ENCODE data around the gene NHSL1. TPM values are rescaled to one million over a fixed set of nuclear protein-coding genes. Genes with fewer than 3 reads are reported as not detected.

Gene NHSL1
- under 1 TPM; 0.53 to 0.58 TPM for total RNA-seq
- not detected for polyA plus RNA-seq

- no peaks in the 10 kb centered on the region for H3K27me3 ChIP-seq (ENCODE audit: insufficient read depth, low read length)
- DNase-seq, result no peak
- Mint-ChIP-seq H3K27ac (no peak within 1 kb of the TSS), H3K27me3 (peaks cover 3 to 5% of the 10 kb centered on the region in 2 donors), H3K4me3 (no peak within 1 kb of the TSS), H3K4me1 (peaks cover 0 to 3% (median under 1%) of the 10 kb centered on the region in 4 donors), H3K9me3 (peaks cover 0 to 2% (median 0%) of the 10 kb centered on the region in 8 donors), H3K36me3 (no peaks in the 10 kb centered on the region)
- no peaks in the 10 kb centered on the region for H3K4me1 ChIP-seq (ENCODE audit: insufficient read depth, low read length)
- CTCF ChIA-PET (ENCODE audit: partially characterized antibody), result interaction anchor here (1.4 to 2.3 kb wide), 2 partner anchors 10 to 18 kb away, joined by 4 to 15 read pairs; no protein-coding TSS in a partner anchor
- H3K9me3 ChIP-seq (ENCODE audit: control insufficient read depth in 1 of 2, low read length in 2 of 2), result no peaks in the 10 kb centered on the region
- intact Hi-C loops (cut with micrococcal nuclease), result loop anchor here (5.0 kb wide), 1 partner anchor 42 kb away; no protein-coding TSS in a partner anchor
- H3K27ac ChIP-seq (ENCODE audit: low read depth, low read length), result no peak within 1 kb of the TSS
- POLR2A ChIA-PET (ENCODE audit: partially characterized antibody), result interaction anchor here (0.7 kb wide), 1 partner anchor 106 kb away, joined by 3 read pairs; no protein-coding TSS in a partner anchor
- H3K4me3 ChIP-seq (ENCODE audit: low read length in 2 of 2), result no peak within 1 kb of the TSS
- no peaks in the 10 kb centered on the region for H3K36me3 ChIP-seq (ENCODE audit: insufficient read depth, low read length)
These were observed at the start of gene NHSL1 for GRCh38 chr6:138499303-138500018. Gene NHSL1 (minus strand): TSS chr6:138499494. CDS start chr6:138499290, 204 bp downstream.

- DNase-seq, result no peak
- intact Hi-C loops (cut with micrococcal nuclease), result no loop called here
- Histone ChIP-seq H3K4me1 (ENCODE audit: insufficient read depth, low read length) (no peaks in the 10 kb centered on the region), H3K4me3 (ENCODE audit: low read length in 2 of 2) (no peak overlapping the region), H3K27ac (ENCODE audit: low read depth, low read length) (no peak overlapping the region), H3K36me3 (ENCODE audit: insufficient read depth, low read length) (no peaks in the 10 kb centered on the region), H3K9me3 (ENCODE audit: control insufficient read depth in 1 of 2, low read length in 2 of 2) (no peaks in the 10 kb centered on the region), H3K27me3 (ENCODE audit: insufficient read depth, low read length) (no peaks in the 10 kb centered on the region)
- H3K9me3 Mint-ChIP-seq, result no peaks in the 10 kb centered on the region
- ChIA-PET CTCF (ENCODE audit: partially characterized antibody) (interaction anchor here (0.6 kb wide), 1 partner anchor 325 kb away, joined by 3 read pairs; no protein-coding TSS in a partner anchor), POLR2A (ENCODE audit: partially characterized antibody) (no interaction called here)
- peaks cover 0 to 6% (median 5%) of the 10 kb centered on the region in 4 donors for H3K4me1 Mint-ChIP-seq
- H3K27ac Mint-ChIP-seq, result no peak overlapping the region
- H3K27me3 Mint-ChIP-seq, result peaks cover 7 to 21% of the 10 kb centered on the region in 2 donors
- no peak overlapping the region for H3K4me3 Mint-ChIP-seq
- no peaks in the 10 kb centered on the region for H3K36me3 Mint-ChIP-seq
These were observed 47.5 kb upstream of the NHSL1 start for GRCh38 chr6:138546733-138547185.

GRCh38 chr6:138545621-138545980 lies 46.3 kb upstream of the NHSL1 start:
- no peaks in the 10 kb centered on the region for H3K27me3 ChIP-seq (ENCODE audit: insufficient read depth, low read length)
- Mint-ChIP-seq H3K4me1 (peaks cover 0 to 6% (median 5%) of the 10 kb centered on the region in 4 donors), H3K27me3 (peaks cover 7 to 21% of the 10 kb centered on the region in 2 donors), H3K27ac (no peak overlapping the region), H3K4me3 (no peak overlapping the region), H3K9me3 (no peaks in the 10 kb centered on the region), H3K36me3 (no peaks in the 10 kb centered on the region)
- no peak overlapping the region for H3K27ac ChIP-seq (ENCODE audit: low read depth, low read length)
- intact Hi-C loops (cut with micrococcal nuclease), result no loop called here
- no peak overlapping the region for H3K4me3 ChIP-seq (ENCODE audit: low read length in 2 of 2)
- ChIA-PET POLR2A (ENCODE audit: partially characterized antibody) (no interaction called here), CTCF (ENCODE audit: partially characterized antibody) (no interaction called here)
- no peaks in the 10 kb centered on the region for H3K4me1 ChIP-seq (ENCODE audit: insufficient read depth, low read length)
- DNase-seq, result no peak
- no peaks in the 10 kb centered on the region for H3K9me3 ChIP-seq (ENCODE audit: control insufficient read depth in 1 of 2, low read length in 2 of 2)
- H3K36me3 ChIP-seq (ENCODE audit: insufficient read depth, low read length), result no peaks in the 10 kb centered on the region

GRCh38 chr6:138544501-138544900 lies 45.2 kb upstream of the NHSL1 start:
- Mint-ChIP-seq H3K9me3 (no peaks in the 10 kb centered on the region), H3K36me3 (no peaks in the 10 kb centered on the region), H3K4me1 (peaks cover 0 to 6% (median 5%) of the 10 kb centered on the region in 4 donors), H3K27me3 (peaks cover 7 to 21% of the 10 kb centered on the region in 2 donors), H3K4me3 (no peak overlapping the region), H3K27ac (no peak overlapping the region)
- H3K36me3 ChIP-seq (ENCODE audit: insufficient read depth, low read length), result no peaks in the 10 kb centered on the region
- no peaks in the 10 kb centered on the region for H3K27me3 ChIP-seq (ENCODE audit: insufficient read depth, low read length)
- DNase-seq, result no peak
- ChIA-PET CTCF (ENCODE audit: partially characterized antibody) (no interaction called here), POLR2A (ENCODE audit: partially characterized antibody) (no interaction called here)
- no peak overlapping the region for H3K27ac ChIP-seq (ENCODE audit: low read depth, low read length)
- H3K9me3 ChIP-seq (ENCODE audit: control insufficient read depth in 1 of 2, low read length in 2 of 2), result no peaks in the 10 kb centered on the region
- no peaks in the 10 kb centered on the region for H3K4me1 ChIP-seq (ENCODE audit: insufficient read depth, low read length)
- intact Hi-C loops (cut with micrococcal nuclease), result no loop called here
- H3K4me3 ChIP-seq (ENCODE audit: low read length in 2 of 2), result no peak overlapping the region

- no peak for DNase-seq
- Histone ChIP-seq H3K4me1 (ENCODE audit: insufficient read depth, low read length) (no peaks in the 10 kb centered on the region), H3K36me3 (ENCODE audit: insufficient read depth, low read length) (no peaks in the 10 kb centered on the region), H3K27me3 (ENCODE audit: insufficient read depth, low read length) (no peaks in the 10 kb centered on the region), H3K9me3 (ENCODE audit: control insufficient read depth in 1 of 2, low read length in 2 of 2) (no peaks in the 10 kb centered on the region), H3K27ac (ENCODE audit: low read depth, low read length) (no peak overlapping the region), H3K4me3 (ENCODE audit: low read length in 2 of 2) (no peak overlapping the region)
- Mint-ChIP-seq H3K4me1 (peaks cover 0 to 6% (median 5%) of the 10 kb centered on the region in 4 donors), H3K27me3 (peaks cover 7 to 21% of the 10 kb centered on the region in 2 donors), H3K27ac (no peak overlapping the region), H3K36me3 (no peaks in the 10 kb centered on the region), H3K9me3 (no peaks in the 10 kb centered on the region), H3K4me3 (no peak overlapping the region)
- ChIA-PET POLR2A (ENCODE audit: partially characterized antibody) (no interaction called here), CTCF (ENCODE audit: partially characterized antibody) (interaction anchor here (2.1 kb wide), 1 partner anchor 8 kb away, joined by 6 read pairs; no protein-coding TSS in a partner anchor)
- intact Hi-C loops (cut with micrococcal nuclease), result no loop called here
These were observed 44.4 kb upstream of the NHSL1 start for GRCh38 chr6:138543657-138544056.

GRCh38 chr6:138541823-138542481 lies 42.7 kb upstream of the NHSL1 start:
- H3K9me3 Mint-ChIP-seq, result no peaks in the 10 kb centered on the region
- no peak overlapping the region for H3K4me3 ChIP-seq (ENCODE audit: low read length in 2 of 2)
- no peaks in the 10 kb centered on the region for H3K27me3 ChIP-seq (ENCODE audit: insufficient read depth, low read length)
- no peaks in the 10 kb centered on the region for H3K36me3 ChIP-seq (ENCODE audit: insufficient read depth, low read length)
- intact Hi-C loops (cut with micrococcal nuclease), result no loop called here
- no peaks in the 10 kb centered on the region for H3K9me3 ChIP-seq (ENCODE audit: control insufficient read depth in 1 of 2, low read length in 2 of 2)
- CTCF ChIA-PET (ENCODE audit: partially characterized antibody), result interaction anchor here (2.1 kb wide), 1 partner anchor 10 kb away, joined by 6 read pairs; no protein-coding TSS in a partner anchor
- H3K4me1 ChIP-seq (ENCODE audit: insufficient read depth, low read length), result no peaks in the 10 kb centered on the region
- H3K4me1 Mint-ChIP-seq, result peaks cover 0 to 4% (median 4%) of the 10 kb centered on the region in 4 donors
- no peak overlapping the region for H3K27ac ChIP-seq (ENCODE audit: low read depth, low read length)
- H3K27me3 Mint-ChIP-seq, result peaks cover 9 to 17% of the 10 kb centered on the region in 2 donors
- DNase-seq, result no peak
- H3K4me3 Mint-ChIP-seq, result no peak overlapping the region
- no peak overlapping the region for H3K27ac Mint-ChIP-seq
- POLR2A ChIA-PET (ENCODE audit: partially characterized antibody), result no interaction called here
- H3K36me3 Mint-ChIP-seq, result no peaks in the 10 kb centered on the region

GRCh38 chr6:138540468-138540867 lies 41.2 kb upstream of the NHSL1 start:
- intact Hi-C loops (cut with micrococcal nuclease), result no loop called here
- no peak overlapping the region for H3K27ac Mint-ChIP-seq
- H3K4me1 Mint-ChIP-seq, result no peaks in the 10 kb centered on the region
- Histone ChIP-seq H3K9me3 (ENCODE audit: control insufficient read depth in 1 of 2, low read length in 2 of 2) (no peaks in the 10 kb centered on the region), H3K27ac (ENCODE audit: low read depth, low read length) (no peak overlapping the region), H3K36me3 (ENCODE audit: insufficient read depth, low read length) (no peaks in the 10 kb centered on the region), H3K4me3 (ENCODE audit: low read length in 2 of 2) (no peak overlapping the region), H3K27me3 (ENCODE audit: insufficient read depth, low read length) (no peaks in the 10 kb centered on the region), H3K4me1 (ENCODE audit: insufficient read depth, low read length) (no peaks in the 10 kb centered on the region)
- H3K4me3 Mint-ChIP-seq, result no peak overlapping the region
- ChIA-PET CTCF (ENCODE audit: partially characterized antibody) (no interaction called here), POLR2A (ENCODE audit: partially characterized antibody) (no interaction called here)
- H3K9me3 Mint-ChIP-seq, result no peaks in the 10 kb centered on the region
- no peaks in the 10 kb centered on the region for H3K36me3 Mint-ChIP-seq
- peaks cover 15 to 16% of the 10 kb centered on the region in 2 donors for H3K27me3 Mint-ChIP-seq
- DNase-seq, result no peak
